Upper lobe of left lung (tissue), 4 donors: Measurements from ENCODE around the gene ZC3H8.

Experiments used
- EP300 ChIP-seq, 4 donors: sonication (generic); formaldehyde crosslinking; IDR thresholded peaks; one replicate each; pipeline ENCODE4 v1.5.1; 2017; ENCODE audit warnings: antibody characterized with exemption in 4 of 4, control low read depth in 2 of 4
- POLR2A ChIP-seq, 4 donors: fragments of 450-650 bp; IDR thresholded peaks; one replicate each; pipeline ENCODE4 v1.5.1; 2016 to 2017; ENCODE audit warnings: antibody characterized with exemption in 4 of 4, mild to moderate bottlenecking in 2 of 4
- POLR2AphosphoS5 ChIP-seq, 2 donors: sonication (generic); formaldehyde crosslinking; IDR thresholded peaks; one replicate each; pipeline ENCODE4 v1.5.1; 2017; ENCODE audit warnings: antibody characterized with exemption in 2 of 2
- TF ChIP-seq, protein P1 (sequence below), 6 experiments: fragments of 450-650 bp in 4 of 6; fragments of 200-600 bp in 2 of 6; sonication (generic) in 2 of 6; IDR thresholded peaks; one replicate each; pipeline ENCODE4 v1.5.1; 2016 to 2019; ENCODE audit warnings: antibody characterized with exemption in 6 of 6

DNA sequence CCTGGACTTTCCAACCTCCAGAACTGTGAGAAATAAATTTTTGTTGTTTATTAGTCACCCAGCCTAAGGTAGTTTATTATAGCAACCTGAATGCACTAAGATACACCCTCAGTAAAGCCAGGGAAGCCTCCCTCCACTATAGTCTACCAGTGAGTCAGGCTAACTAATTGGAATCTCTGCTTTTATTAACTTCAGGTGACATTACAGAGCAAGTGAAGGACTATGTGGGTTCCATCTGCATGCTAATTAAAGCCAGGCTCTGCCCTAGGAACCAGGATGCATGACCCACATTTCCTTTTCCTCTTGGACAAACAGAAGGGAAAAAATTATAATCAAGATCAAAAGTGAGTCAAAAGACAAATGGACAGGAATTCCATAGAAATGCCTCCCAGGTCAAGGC, 56.1 kb downstream of the ZC3H8 start:
- TF ChIP-seq POLR2A (IDR thresholded peaks at IDR 0.05) (no peak), POLR2AphosphoS5 (IDR thresholded peaks at IDR 0.05) (no peak), EP300 (IDR thresholded peaks at IDR 0.05) (no peak)
- TF ChIP-seq, protein P1, sequence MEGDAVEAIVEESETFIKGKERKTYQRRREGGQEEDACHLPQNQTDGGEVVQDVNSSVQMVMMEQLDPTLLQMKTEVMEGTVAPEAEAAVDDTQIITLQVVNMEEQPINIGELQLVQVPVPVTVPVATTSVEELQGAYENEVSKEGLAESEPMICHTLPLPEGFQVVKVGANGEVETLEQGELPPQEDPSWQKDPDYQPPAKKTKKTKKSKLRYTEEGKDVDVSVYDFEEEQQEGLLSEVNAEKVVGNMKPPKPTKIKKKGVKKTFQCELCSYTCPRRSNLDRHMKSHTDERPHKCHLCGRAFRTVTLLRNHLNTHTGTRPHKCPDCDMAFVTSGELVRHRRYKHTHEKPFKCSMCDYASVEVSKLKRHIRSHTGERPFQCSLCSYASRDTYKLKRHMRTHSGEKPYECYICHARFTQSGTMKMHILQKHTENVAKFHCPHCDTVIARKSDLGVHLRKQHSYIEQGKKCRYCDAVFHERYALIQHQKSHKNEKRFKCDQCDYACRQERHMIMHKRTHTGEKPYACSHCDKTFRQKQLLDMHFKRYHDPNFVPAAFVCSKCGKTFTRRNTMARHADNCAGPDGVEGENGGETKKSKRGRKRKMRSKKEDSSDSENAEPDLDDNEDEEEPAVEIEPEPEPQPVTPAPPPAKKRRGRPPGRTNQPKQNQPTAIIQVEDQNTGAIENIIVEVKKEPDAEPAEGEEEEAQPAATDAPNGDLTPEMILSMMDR (IDR thresholded peaks at IDR 0.05), result no peak
